K562 (cell line): ENCODE results near the gene CMSS1.

Experiments used
- CREM ChIP-seq: IDR thresholded peaks from 2 replicates; pipeline ENCODE4 v1.6.1; 2014; ENCODE audit warnings: antibody characterized with exemption, low read depth
- E4F1 ChIP-seq: fragments of 250-450 bp; sonication (Bioruptor Pico); IDR thresholded peaks from 2 replicates; pipeline ENCODE4 v1.5.0; 2021; ENCODE audit warnings: mild to moderate bottlenecking, borderline replicate concordance
- FOXP1 ChIP-seq: sonication (generic); formaldehyde crosslinking; IDR thresholded peaks from 2 replicates; pipeline ENCODE4 v1.8.0; 2022; ENCODE audit warnings: mild to moderate bottlenecking, missing genetic modification reagents
- HDAC2 ChIP-seq: fragments of 450-650 bp; IDR thresholded peaks from 2 replicates; pipeline ENCODE4 v1.6.1; 2016; ENCODE audit warnings: mild to moderate bottlenecking
- MAFK ChIP-seq: IDR thresholded peaks from 2 replicates; pipeline ENCODE4 v1.6.1; 2011; ENCODE audit warnings: low read length, improper control_type of control experiment
- POLR2A ChIP-seq: fragments of 450-650 bp; conservative IDR thresholded peaks from 2 replicates; pipeline ENCODE4 v1.6.1; 2016
- POLR2AphosphoS5 ChIP-seq: IDR thresholded peaks from 2 replicates; pipeline ENCODE4 v1.6.1; 2011; ENCODE audit warnings: mild to moderate bottlenecking, low read depth, low read length, moderate library complexity; ENCODE audit not compliant: control insufficient read depth, insufficient read depth
- RBM17 ChIP-seq: fragments of 200-400 bp; formaldehyde crosslinking; IDR thresholded peaks from 2 replicates; pipeline ENCODE4 v1.6.1; 2017; ENCODE audit warnings: low read depth, mild to moderate bottlenecking, low read length, borderline replicate concordance
- SRSF9 ChIP-seq: fragments of 200-400 bp; formaldehyde crosslinking; IDR thresholded peaks from 2 replicates; pipeline ENCODE4 v1.6.1; 2017; ENCODE audit warnings: low read depth, low read length, borderline replicate concordance
- TGIF2 ChIP-seq: sonication (generic); formaldehyde crosslinking; IDR thresholded peaks from 2 replicates; pipeline ENCODE4 v1.8.1; 2022; ENCODE audit warnings: mild to moderate bottlenecking, missing genetic modification reagents, moderate library complexity
- TF ChIP-seq, protein P1 (sequence below), 3 experiments: IDR thresholded peaks in 2 of 3; conservative IDR thresholded peaks in 1 of 3; 2 replicates each; pipeline ENCODE4 v1.5.1; 2011 to 2012; ENCODE audit warnings: low read length in 3 of 3, mild to moderate bottlenecking in 3 of 3, control low read depth in 2 of 3, improper control_type of control experiment in 1 of 3, inconsistent platforms in 1 of 3, low read depth in 1 of 3, mixed read lengths in 1 of 3, moderate library complexity in 1 of 3; ENCODE audit not compliant: insufficient read depth in 2 of 3
- TF ChIP-seq, protein P2 (sequence below): sonication (generic); formaldehyde crosslinking; IDR thresholded peaks from 2 replicates; pipeline ENCODE4 v1.8.1; 2022; ENCODE audit warnings: missing genetic modification reagents

DNA sequence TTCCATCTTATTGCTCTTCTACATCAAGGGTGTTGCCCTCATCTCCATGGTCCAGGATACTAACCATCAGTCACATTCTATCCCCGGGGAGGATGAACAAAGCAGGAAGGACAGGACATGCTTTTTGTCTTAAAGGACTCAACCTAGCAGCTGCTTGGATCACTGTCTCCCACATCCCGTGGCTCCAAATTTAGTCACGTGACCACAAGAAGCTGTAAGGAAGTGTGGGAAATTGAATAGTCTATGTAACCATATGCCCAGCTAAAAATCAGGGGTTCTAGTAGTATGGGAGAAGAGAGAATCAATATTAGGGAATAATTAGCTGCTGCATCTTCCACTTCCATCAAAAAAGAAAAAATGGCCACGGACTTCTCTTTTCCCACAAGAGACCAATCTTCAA lies 18.2 kb upstream of the CMSS1 start:
- TF ChIP-seq HDAC2 (no peak), RBM17 (no peak), CREM (no peak), E4F1 (CRISPR knock-in tag) (no peak), POLR2AphosphoS5 (no peak), FOXP1 (no peak), POLR2A (no peak), TGIF2 (no peak), SRSF9 (no peak), MAFK (no peak)
- TF ChIP-seq, protein P1, sequence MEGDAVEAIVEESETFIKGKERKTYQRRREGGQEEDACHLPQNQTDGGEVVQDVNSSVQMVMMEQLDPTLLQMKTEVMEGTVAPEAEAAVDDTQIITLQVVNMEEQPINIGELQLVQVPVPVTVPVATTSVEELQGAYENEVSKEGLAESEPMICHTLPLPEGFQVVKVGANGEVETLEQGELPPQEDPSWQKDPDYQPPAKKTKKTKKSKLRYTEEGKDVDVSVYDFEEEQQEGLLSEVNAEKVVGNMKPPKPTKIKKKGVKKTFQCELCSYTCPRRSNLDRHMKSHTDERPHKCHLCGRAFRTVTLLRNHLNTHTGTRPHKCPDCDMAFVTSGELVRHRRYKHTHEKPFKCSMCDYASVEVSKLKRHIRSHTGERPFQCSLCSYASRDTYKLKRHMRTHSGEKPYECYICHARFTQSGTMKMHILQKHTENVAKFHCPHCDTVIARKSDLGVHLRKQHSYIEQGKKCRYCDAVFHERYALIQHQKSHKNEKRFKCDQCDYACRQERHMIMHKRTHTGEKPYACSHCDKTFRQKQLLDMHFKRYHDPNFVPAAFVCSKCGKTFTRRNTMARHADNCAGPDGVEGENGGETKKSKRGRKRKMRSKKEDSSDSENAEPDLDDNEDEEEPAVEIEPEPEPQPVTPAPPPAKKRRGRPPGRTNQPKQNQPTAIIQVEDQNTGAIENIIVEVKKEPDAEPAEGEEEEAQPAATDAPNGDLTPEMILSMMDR (IDR thresholded peaks at IDR 0.05 in 2 of 3, conservative IDR thresholded peaks at IDR 0.05 in 1 of 3; ENCODE audit: insufficient read depth in 2 of 3, low read depth in 1 of 3, low read length in 3 of 3) = no peak
- TF ChIP-seq, protein P2, sequence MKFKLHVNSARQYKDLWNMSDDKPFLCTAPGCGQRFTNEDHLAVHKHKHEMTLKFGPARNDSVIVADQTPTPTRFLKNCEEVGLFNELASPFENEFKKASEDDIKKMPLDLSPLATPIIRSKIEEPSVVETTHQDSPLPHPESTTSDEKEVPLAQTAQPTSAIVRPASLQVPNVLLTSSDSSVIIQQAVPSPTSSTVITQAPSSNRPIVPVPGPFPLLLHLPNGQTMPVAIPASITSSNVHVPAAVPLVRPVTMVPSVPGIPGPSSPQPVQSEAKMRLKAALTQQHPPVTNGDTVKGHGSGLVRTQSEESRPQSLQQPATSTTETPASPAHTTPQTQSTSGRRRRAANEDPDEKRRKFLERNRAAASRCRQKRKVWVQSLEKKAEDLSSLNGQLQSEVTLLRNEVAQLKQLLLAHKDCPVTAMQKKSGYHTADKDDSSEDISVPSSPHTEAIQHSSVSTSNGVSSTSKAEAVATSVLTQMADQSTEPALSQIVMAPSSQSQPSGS = no peak
